GM12872 (cell line): ENCODE measurements around the gene STK35.

Experiments
- CTCF ChIP-seq: IDR thresholded peaks from 3 replicates; pipeline ENCODE4 v1.5.1; 2011; ENCODE audit warnings: low read depth, mild to moderate bottlenecking, low read length, moderate library complexity; ENCODE audit not compliant: insufficient read depth

The STK35 gene

GRCh38 chr20:2093159-2093781 is 8.4 kb upstream of the STK35 start:
- peak; percentile 70 for TF ChIP-seq CTCF

GRCh38 chr20:2093883-2094282 is 7.7 kb upstream of the STK35 start:
- TF ChIP-seq CTCF, result no peak

GRCh38 chr20:2101865-2102584 is 398 bp downstream of the STK35 start:
- no peak for TF ChIP-seq CTCF

- TF ChIP-seq CTCF, result no peak
These were observed 1.2 kb downstream of the STK35 start for GRCh38 chr20:2102585-2103460.

- no peak for TF ChIP-seq CTCF
These were observed 2.0 kb downstream of the STK35 start for GRCh38 chr20:2103461-2104153.

GRCh38 chr20:2104236-2104635 is 2.6 kb downstream of the STK35 start:
- TF ChIP-seq CTCF, result no peak

GRCh38 chr20:2108498-2108897 is 6.9 kb downstream of the STK35 start:
- no peak for TF ChIP-seq CTCF
